Endodermal cell (in vitro differentiated cells): Measurements from ENCODE around the gene SLC48A1. TPM values are rescaled to one million over a fixed set of nuclear protein-coding genes. Genes with fewer than 3 reads are reported as not detected.

Experiments
- DNase-seq: peaks from one replicate; pipeline ENCODE4 v3.0.0-alpha.2; 2017
- H3K27ac ChIP-seq: 2 replicates; pipeline ENCODE4 v1.5.1; 2013; ENCODE audit warnings: mild to moderate bottlenecking, low read depth, low read length, moderate library complexity
- H3K27me3 ChIP-seq: 2 replicates; pipeline ENCODE4 v1.6.1; 2013; ENCODE audit warnings: mild to moderate bottlenecking, low read length, moderate library complexity; ENCODE audit not compliant: insufficient read depth, control insufficient read depth, poor library complexity, severe bottlenecking
- H3K36me3 ChIP-seq: 2 replicates; pipeline ENCODE4 v1.7.0; 2013; ENCODE audit warnings: mild to moderate bottlenecking, low read length, moderate library complexity; ENCODE audit not compliant: control insufficient read depth, insufficient read depth
- H3K4me1 ChIP-seq: one replicate; pipeline ENCODE4 v1.7.0; 2013; ENCODE audit warnings: low read length; ENCODE audit not compliant: control insufficient read depth, insufficient read depth
- H3K4me3 ChIP-seq: 2 replicates; pipeline ENCODE4 v1.5.1; 2013; ENCODE audit warnings: mild to moderate bottlenecking, low read length, moderate library complexity
- H3K9ac ChIP-seq: 2 replicates; pipeline ENCODE4 v1.6.1; 2013; ENCODE audit warnings: mild to moderate bottlenecking, low read length, moderate library complexity; ENCODE audit not compliant: poor library complexity, severe bottlenecking; ENCODE audit errors: extremely low read depth
- H3K9me3 ChIP-seq: 2 replicates; pipeline ENCODE4 v1.6.1; 2013; ENCODE audit warnings: mild to moderate bottlenecking, low read length, moderate library complexity; ENCODE audit not compliant: control insufficient read depth
- H3K27ac Mint-ChIP-seq: 2 replicates; pipeline ENCODE4 v1.8.0; 2020; ENCODE audit warnings: mixed read lengths
- H3K27me3 Mint-ChIP-seq: 2 replicates; pipeline ENCODE4 v1.8.0; 2021; ENCODE audit warnings: mild to moderate bottlenecking, mixed read lengths; ENCODE audit not compliant: insufficient read depth
- H3K36me3 Mint-ChIP-seq: 2 replicates; pipeline ENCODE4 v1.8.0; 2020; ENCODE audit warnings: low read depth, mixed read lengths
- H3K4me1 Mint-ChIP-seq: 2 replicates; pipeline ENCODE4 v1.8.0; 2020; ENCODE audit warnings: mixed read lengths
- H3K4me3 Mint-ChIP-seq: 2 replicates; pipeline ENCODE4 v1.8.0; 2020; ENCODE audit warnings: mild to moderate bottlenecking, moderate library complexity, mixed read lengths
- H3K9me3 Mint-ChIP-seq: 2 replicates; pipeline ENCODE4 v1.8.0; 2020; ENCODE audit warnings: mild to moderate bottlenecking, mixed read lengths
- WGBS, 2 experiments: methylation state at CpG; one replicate each; pipeline versions ENCODE4 v1.1.5 to v1.1.7; 2013; ENCODE audit warnings: missing lambda C conversion rate in 2 of 2, mixed read lengths in 1 of 2; ENCODE audit not compliant: insufficient coverage in 1 of 2, insufficient read length in 1 of 2; 5-methylcytosine and 5-hydroxymethylcytosine counted together
- total RNA-seq, 2 donors: library from RNA; stranded (reverse); fragmentation: NEBNext Ultra II Directional in 1 of 2; extraction: Animal tissue kit (Norgen Biotek cat#: 25700) in 1 of 2; gene quantifications; 2 replicates in 1 of 2; 3 replicates in 1 of 2; pipeline ENCODE4 v1.2.1, GENCODE V29; 2021
- TF ChIP-seq, protein P1 (sequence below): fragments of 200-600 bp; sonication (generic); conservative IDR thresholded peaks from 2 replicates; pipeline ENCODE4 v1.5.0; 2021; ENCODE audit warnings: antibody characterized with exemption, mild to moderate bottlenecking

Gene SLC48A1
- total RNA-seq, 2 donors from 2014 or later, result 21.3 to 30.4 TPM

DNA sequence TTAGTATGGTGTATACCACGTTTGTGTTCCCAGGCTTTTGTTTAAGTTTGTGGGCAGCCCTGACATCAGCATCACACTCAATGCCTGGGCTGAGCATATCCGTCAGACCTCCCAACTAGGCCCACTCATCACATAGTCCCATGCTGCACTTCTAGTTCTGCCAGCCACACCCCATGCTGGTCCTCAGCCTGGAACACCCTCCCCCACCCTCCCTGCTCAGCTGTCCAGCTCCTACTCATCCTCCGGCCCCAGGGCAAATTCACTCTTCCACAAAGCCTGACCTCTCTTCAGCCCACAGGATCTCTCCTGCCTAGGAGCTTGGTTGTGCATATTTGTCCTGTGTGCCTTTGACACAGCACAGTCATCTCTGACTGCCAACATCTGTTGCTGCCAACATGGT is 43.8 kb upstream of the SLC48A1 start:
- H3K27me3 ChIP-seq, result no peaks in the 10 kb centered on the region
- H3K36me3 Mint-ChIP-seq, result no peaks in the 10 kb centered on the region
- no peak for DNase-seq
- H3K4me3 Mint-ChIP-seq, result no peak overlapping the region
- no peaks in the 10 kb centered on the region for H3K36me3 ChIP-seq
- H3K4me1 ChIP-seq, result no peaks in the 10 kb centered on the region
- H3K27ac ChIP-seq, result no peak overlapping the region
- no peaks in the 10 kb centered on the region for H3K4me1 Mint-ChIP-seq
- WGBS, 2 experiments, result 73 to 89% methylated on average over 2 to 3 of the region's 3 CpGs
- H3K27ac Mint-ChIP-seq, result no peak overlapping the region
- peaks cover 12% of the 10 kb centered on the region for H3K27me3 Mint-ChIP-seq
- no peaks in the 10 kb centered on the region for H3K9me3 Mint-ChIP-seq
- H3K4me3 ChIP-seq, result no peak overlapping the region
- no peaks in the 10 kb centered on the region for H3K9me3 ChIP-seq
- TF ChIP-seq, protein P1, sequence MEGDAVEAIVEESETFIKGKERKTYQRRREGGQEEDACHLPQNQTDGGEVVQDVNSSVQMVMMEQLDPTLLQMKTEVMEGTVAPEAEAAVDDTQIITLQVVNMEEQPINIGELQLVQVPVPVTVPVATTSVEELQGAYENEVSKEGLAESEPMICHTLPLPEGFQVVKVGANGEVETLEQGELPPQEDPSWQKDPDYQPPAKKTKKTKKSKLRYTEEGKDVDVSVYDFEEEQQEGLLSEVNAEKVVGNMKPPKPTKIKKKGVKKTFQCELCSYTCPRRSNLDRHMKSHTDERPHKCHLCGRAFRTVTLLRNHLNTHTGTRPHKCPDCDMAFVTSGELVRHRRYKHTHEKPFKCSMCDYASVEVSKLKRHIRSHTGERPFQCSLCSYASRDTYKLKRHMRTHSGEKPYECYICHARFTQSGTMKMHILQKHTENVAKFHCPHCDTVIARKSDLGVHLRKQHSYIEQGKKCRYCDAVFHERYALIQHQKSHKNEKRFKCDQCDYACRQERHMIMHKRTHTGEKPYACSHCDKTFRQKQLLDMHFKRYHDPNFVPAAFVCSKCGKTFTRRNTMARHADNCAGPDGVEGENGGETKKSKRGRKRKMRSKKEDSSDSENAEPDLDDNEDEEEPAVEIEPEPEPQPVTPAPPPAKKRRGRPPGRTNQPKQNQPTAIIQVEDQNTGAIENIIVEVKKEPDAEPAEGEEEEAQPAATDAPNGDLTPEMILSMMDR, result no peak
- no peak overlapping the region for H3K9ac ChIP-seq

DNA sequence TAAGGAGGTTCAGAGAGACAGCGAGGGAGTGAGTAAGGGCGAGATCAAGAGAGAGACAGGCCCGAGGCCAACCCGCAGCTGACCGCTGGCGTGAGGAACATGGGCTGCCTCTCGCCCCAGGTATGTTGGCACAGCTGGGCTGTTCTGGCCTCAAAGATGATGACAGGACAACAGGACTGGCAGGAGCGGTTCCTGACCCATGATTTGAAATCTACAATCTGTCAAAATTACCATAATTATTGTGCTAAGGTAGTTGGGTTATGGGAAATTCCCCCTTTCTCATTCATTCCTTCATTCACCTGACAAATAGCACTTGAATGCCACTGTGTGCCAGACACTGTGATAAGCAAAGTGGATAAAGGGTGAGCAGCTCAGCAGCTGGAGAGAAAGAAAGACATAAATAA is 42.7 kb upstream of the SLC48A1 start:
- H3K36me3 ChIP-seq, result no peaks in the 10 kb centered on the region
- Mint-ChIP-seq H3K9me3 (no peaks in the 10 kb centered on the region), H3K4me1 (peaks cover 10% of the 10 kb centered on the region), H3K4me3 (no peak overlapping the region), H3K27me3 (peaks cover 8% of the 10 kb centered on the region), H3K27ac (no peak overlapping the region), H3K36me3 (no peaks in the 10 kb centered on the region)
- H3K27me3 ChIP-seq, result no peaks in the 10 kb centered on the region
- no peak for DNase-seq
- WGBS, 2 experiments, result 93 to 96% methylated on average over 7 of the region's 8 CpGs
- no peak overlapping the region for H3K27ac ChIP-seq
- H3K4me3 ChIP-seq, result no peak overlapping the region
- no peak overlapping the region for H3K9ac ChIP-seq
- H3K4me1 ChIP-seq, result no peaks in the 10 kb centered on the region
- TF ChIP-seq, protein P1, result no peak
- H3K9me3 ChIP-seq, result no peaks in the 10 kb centered on the region

GRCh38 chr12:47731723-47732122 is 41.3 kb upstream of the SLC48A1 start:
- peaks cover 8% of the 10 kb centered on the region for H3K27me3 Mint-ChIP-seq
- Histone ChIP-seq H3K27me3 (no peaks in the 10 kb centered on the region), H3K9me3 (no peaks in the 10 kb centered on the region), H3K36me3 (no peaks in the 10 kb centered on the region), H3K4me3 (no peak overlapping the region), H3K4me1 (no peaks in the 10 kb centered on the region), H3K9ac (no peak overlapping the region), H3K27ac (no peak overlapping the region)
- DNase-seq, result no peak
- no peaks in the 10 kb centered on the region for H3K9me3 Mint-ChIP-seq
- no peaks in the 10 kb centered on the region for H3K36me3 Mint-ChIP-seq
- peaks cover 10% of the 10 kb centered on the region for H3K4me1 Mint-ChIP-seq
- TF ChIP-seq, protein P1, result no peak
- H3K27ac Mint-ChIP-seq, result no peak overlapping the region
- 93 to 95% methylated on average over 5 of the region's 5 CpGs for WGBS, 2 experiments
- H3K4me3 Mint-ChIP-seq, result no peak overlapping the region
